NCI-H510A treated with DMSO at 0.1 percent for 48 hours (cell line): Measurements from ENCODE around the gene TAGAP.

Experiments
- DNase-seq: peaks from one replicate; lab custom pipeline; 2025; lab: John Stamatoyannopoulos, UW

TAGAP gene

GRCh38 chr6:159044899-159045727 is at the start of gene TAGAP:
TSS of gene TAGAP (minus strand) at chr6:159044991. CDS start at chr6:159044146, 845 bp downstream.
- DNase-seq = peak; percentile 7

GRCh38 chr6:159093609-159094443 is 49.0 kb upstream of the TAGAP start:
- no peak for DNase-seq

GRCh38 chr6:159092631-159093030 is 47.8 kb upstream of the TAGAP start:
- DNase-seq = no peak

GRCh38 chr6:159090530-159091480 is 46.0 kb upstream of the TAGAP start:
- peak; percentile 34 for DNase-seq

GRCh38 chr6:159089909-159090308 is 45.1 kb upstream of the TAGAP start:
- no peak for DNase-seq

- no peak for DNase-seq
Measured at GRCh38 chr6:159089443-159089842, 44.7 kb upstream of the TAGAP start.

- no peak for DNase-seq
Measured at GRCh38 chr6:159086033-159086618, 41.3 kb upstream of the TAGAP start.

GRCh38 chr6:159085396-159085895 is 40.7 kb upstream of the TAGAP start:
- DNase-seq = no peak

- DNase-seq = no peak
Measured at GRCh38 chr6:159084493-159085091, 39.8 kb upstream of the TAGAP start.

- no peak for DNase-seq
Measured at GRCh38 chr6:159083146-159083545, 38.4 kb upstream of the TAGAP start.

GRCh38 chr6:159082039-159082815 is 37.4 kb upstream of the TAGAP start:
- DNase-seq = no peak

GRCh38 chr6:159080217-159080976 is 35.6 kb upstream of the TAGAP start:
- DNase-seq = no peak

GRCh38 chr6:159079367-159079766 is 34.6 kb upstream of the TAGAP start:
- DNase-seq = no peak

- DNase-seq = no peak
Measured at GRCh38 chr6:159077123-159077522, 32.3 kb upstream of the TAGAP start.

GRCh38 chr6:159075506-159076228 is 30.9 kb upstream of the TAGAP start:
- no peak for DNase-seq

- no peak for DNase-seq
Measured at GRCh38 chr6:159074876-159075275, 30.1 kb upstream of the TAGAP start.

- DNase-seq = peak; percentile 35
Measured at GRCh38 chr6:159074120-159074684, 29.4 kb upstream of the TAGAP start.
